GM10266 (cell line): Measurements from ENCODE around the gene ACOX2.

Experiments used
- DNase-seq: peaks from one replicate; pipeline ENCODE4 v3.0.0; 2012; ENCODE audit errors: extremely low spot score
- TF ChIP-seq, protein P1 (sequence below): IDR thresholded peaks from 2 replicates; pipeline ENCODE4 v1.5.1; 2012; ENCODE audit warnings: mild to moderate bottlenecking, low read depth; ENCODE audit not compliant: control insufficient read depth, insufficient read depth; ENCODE audit errors: missing control alignments

The ACOX2 gene

DNA sequence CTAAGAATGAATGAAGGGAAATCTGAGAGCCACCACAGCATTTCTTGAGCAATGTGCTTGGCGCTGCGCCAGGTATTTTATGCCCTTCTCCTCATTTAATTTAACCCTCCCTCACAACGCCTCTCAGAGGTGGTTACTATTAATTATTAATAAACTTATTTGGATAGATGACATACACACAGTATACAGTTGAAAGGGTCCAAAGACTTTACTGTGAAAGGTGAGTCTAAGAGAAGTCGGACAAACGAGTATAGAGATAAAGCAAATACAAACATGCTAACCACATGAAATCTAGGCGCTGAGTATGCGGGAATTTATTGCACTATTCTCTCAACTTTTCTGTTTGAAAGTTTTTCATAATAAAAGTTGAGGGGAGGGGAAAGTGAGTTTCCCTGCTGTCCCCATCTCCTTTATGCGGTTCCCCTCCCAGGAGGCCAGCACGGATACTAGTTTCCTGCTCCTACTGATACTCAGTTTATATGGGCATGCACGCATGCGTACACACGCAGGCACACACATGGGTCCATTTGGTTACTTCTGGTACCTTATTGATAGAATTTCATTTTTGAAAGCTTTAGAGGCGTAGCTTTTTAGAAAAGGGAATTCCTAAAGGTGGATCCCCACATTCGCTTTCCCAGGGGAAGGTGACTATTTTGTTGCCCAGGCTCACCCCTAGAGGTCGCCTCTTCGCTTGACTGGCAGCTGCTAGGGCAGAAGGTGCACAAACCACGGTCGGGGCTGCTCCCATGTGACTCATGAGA lies 73.6 kb downstream of the ACOX2 start:
- DNase-seq: peak; percentile 80
- TF ChIP-seq, protein P1, sequence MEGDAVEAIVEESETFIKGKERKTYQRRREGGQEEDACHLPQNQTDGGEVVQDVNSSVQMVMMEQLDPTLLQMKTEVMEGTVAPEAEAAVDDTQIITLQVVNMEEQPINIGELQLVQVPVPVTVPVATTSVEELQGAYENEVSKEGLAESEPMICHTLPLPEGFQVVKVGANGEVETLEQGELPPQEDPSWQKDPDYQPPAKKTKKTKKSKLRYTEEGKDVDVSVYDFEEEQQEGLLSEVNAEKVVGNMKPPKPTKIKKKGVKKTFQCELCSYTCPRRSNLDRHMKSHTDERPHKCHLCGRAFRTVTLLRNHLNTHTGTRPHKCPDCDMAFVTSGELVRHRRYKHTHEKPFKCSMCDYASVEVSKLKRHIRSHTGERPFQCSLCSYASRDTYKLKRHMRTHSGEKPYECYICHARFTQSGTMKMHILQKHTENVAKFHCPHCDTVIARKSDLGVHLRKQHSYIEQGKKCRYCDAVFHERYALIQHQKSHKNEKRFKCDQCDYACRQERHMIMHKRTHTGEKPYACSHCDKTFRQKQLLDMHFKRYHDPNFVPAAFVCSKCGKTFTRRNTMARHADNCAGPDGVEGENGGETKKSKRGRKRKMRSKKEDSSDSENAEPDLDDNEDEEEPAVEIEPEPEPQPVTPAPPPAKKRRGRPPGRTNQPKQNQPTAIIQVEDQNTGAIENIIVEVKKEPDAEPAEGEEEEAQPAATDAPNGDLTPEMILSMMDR: peak; percentile 80

DNA sequence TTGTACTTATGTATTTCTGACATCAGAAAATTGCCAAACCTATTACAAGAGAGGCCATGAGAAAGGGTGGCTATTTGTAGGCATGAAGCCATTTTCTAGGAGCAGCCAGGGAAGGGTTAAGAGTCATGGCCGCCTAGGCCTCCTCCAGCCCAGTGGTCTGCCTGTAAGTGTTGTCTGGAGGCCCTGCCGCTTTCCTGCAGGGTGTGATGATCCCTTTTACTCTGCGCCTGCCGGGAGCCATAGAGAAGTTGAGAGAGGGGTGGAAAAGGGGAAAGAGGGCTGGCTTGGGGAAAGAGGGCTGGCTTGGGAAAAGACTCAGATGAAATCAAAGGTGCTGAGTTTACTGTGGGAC lies 74.2 kb downstream of the ACOX2 start:
- TF ChIP-seq, protein P1: no peak
- DNase-seq: no peak

DNA sequence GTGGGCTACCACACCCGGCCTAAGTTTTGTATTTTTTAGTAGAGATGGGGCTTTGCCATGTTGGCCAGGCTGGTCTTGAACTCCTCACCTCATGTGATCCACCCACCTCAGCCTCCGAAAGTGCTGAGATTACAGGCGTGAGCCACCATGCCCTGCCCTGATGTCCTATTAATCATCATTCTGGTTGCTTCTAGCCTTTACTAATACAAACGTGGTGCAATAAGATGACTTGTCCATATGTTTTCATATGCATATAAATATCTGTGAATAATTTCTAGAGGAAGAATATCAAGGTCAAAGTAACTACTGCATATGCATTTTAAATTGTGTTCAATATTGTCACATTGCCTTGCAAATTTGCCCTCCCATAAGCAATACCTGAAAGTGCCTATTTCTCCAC lies 77.8 kb downstream of the ACOX2 start:
- TF ChIP-seq, protein P1: no peak

More for the DNA sequence above, 77.8 kb downstream of the ACOX2 start:
- no peak for DNase-seq
